ENCODE measurements around the gene C17orf50. TPM values are rescaled to one million over a fixed set of nuclear protein-coding genes. Genes with fewer than 3 reads are reported as not detected.

C17orf50 gene
- total RNA-seq, 2 donors from 2014 or later, result not detected

GRCh38 chr17:35745749-35746320, 14.9 kb upstream of the C17orf50 start:
- intact Hi-C loops (cut with DNase I), result loop anchor here (5.0 to 10.0 kb wide), 2 partner anchors 134 to 431 kb away; no protein-coding TSS in a partner anchor
- TF ChIP-seq POLR2A (IDR thresholded peaks at IDR 0.05) (no peak), CTCF (IDR thresholded peaks at IDR 0.05) (no peak)
- ATAC-seq (no peak), DNase-seq (no peak)
- WGBS, 2 donors, result 64% methylated on average over 4 to 11 of the region's 15 CpGs
- Histone ChIP-seq H3K9me3 (no peaks in the 10 kb centered on the region), H3K36me3 (replicated peaks in 1 of 2; ENCODE audit: insufficient read depth in 1 of 2, low read depth in 2 of 2) (no peaks in the 10 kb centered on the region), H3K27ac (no peak overlapping the region), H3K4me1 (peaks cover 14% of the 10 kb centered on the region), H3K27me3 (peaks cover 0 to 15% of the 10 kb centered on the region in 2 donors), H3K4me3 (no peak overlapping the region)

- 17 to 19% methylated on average over 11 to 12 of the region's 12 CpGs for WGBS, 2 donors
- no peak overlapping the region for H3K27ac ChIP-seq
- TF ChIP-seq POLR2A (IDR thresholded peaks at IDR 0.05) (no peak), CTCF (IDR thresholded peaks at IDR 0.05) (peak; percentile 83 to 98 (median 90))
- H3K27me3 ChIP-seq, result peaks cover 0 to 5% of the 10 kb centered on the region in 2 donors
- peak; percentile 86 for ATAC-seq
- peaks cover 10% of the 10 kb centered on the region for H3K4me1 ChIP-seq
- intact Hi-C loops (cut with DNase I), result loop anchor here (5.0 to 10.0 kb wide), 2 partner anchors 135 to 433 kb away; no protein-coding TSS in a partner anchor
- no peaks in the 10 kb centered on the region for H3K36me3 ChIP-seq (replicated peaks in 1 of 2; ENCODE audit: insufficient read depth in 1 of 2, low read depth in 2 of 2)
- DNase-seq, result peak; percentile 83 to 89 (median 84)
- no peak overlapping the region for H3K4me3 ChIP-seq
- no peaks in the 10 kb centered on the region for H3K9me3 ChIP-seq
Measured at GRCh38 chr17:35747540-35748017, 13.1 kb upstream of the C17orf50 start.

- ATAC-seq (peak; percentile 23), DNase-seq (peak; percentile 35 to 62 (median 51))
- H3K4me3 ChIP-seq, result no peak overlapping the region
- no peak overlapping the region for H3K27ac ChIP-seq
- peaks cover 14% of the 10 kb centered on the region for H3K4me1 ChIP-seq
- intact Hi-C loops (cut with DNase I), result loop anchor here (5.0 to 10.0 kb wide), 2 partner anchors 136 to 434 kb away; no protein-coding TSS in a partner anchor
- TF ChIP-seq CTCF (IDR thresholded peaks at IDR 0.05) (no peak), POLR2A (IDR thresholded peaks at IDR 0.05) (no peak)
- 17 to 29% methylated on average over 1 to 4 of the region's 4 CpGs for WGBS, 2 donors
- no peaks in the 10 kb centered on the region for H3K9me3 ChIP-seq
- H3K27me3 ChIP-seq, result peaks cover 0 to 5% of the 10 kb centered on the region in 2 donors
- no peaks in the 10 kb centered on the region for H3K36me3 ChIP-seq (replicated peaks in 1 of 2; ENCODE audit: insufficient read depth in 1 of 2, low read depth in 2 of 2)
Measured at GRCh38 chr17:35748341-35748841, 12.3 kb upstream of the C17orf50 start.

GRCh38 chr17:35748979-35749378, 11.7 kb upstream of the C17orf50 start:
- intact Hi-C loops (cut with DNase I), result loop anchor here (5.0 to 10.0 kb wide), 2 partner anchors 137 to 434 kb away; no protein-coding TSS in a partner anchor
- ATAC-seq, result no peak
- peaks cover 0 to 5% of the 10 kb centered on the region in 2 donors for H3K27me3 ChIP-seq
- H3K27ac ChIP-seq, result no peak overlapping the region
- 69 to 82% methylated on average over 1 to 6 of the region's 6 CpGs for WGBS, 2 donors
- TF ChIP-seq POLR2A (IDR thresholded peaks at IDR 0.05), result no peak
- TF ChIP-seq CTCF (IDR thresholded peaks at IDR 0.05), result no peak
- H3K4me3 ChIP-seq, result no peak overlapping the region
- no peak for DNase-seq
- H3K9me3 ChIP-seq, result no peaks in the 10 kb centered on the region
- no peaks in the 10 kb centered on the region for H3K36me3 ChIP-seq (replicated peaks in 1 of 2; ENCODE audit: insufficient read depth in 1 of 2, low read depth in 2 of 2)
- H3K4me1 ChIP-seq, result peaks cover 14% of the 10 kb centered on the region
